ENCODE results near the gene ERN2. TPM values are rescaled to one million over a fixed set of nuclear protein-coding genes. Genes with fewer than 3 reads are reported as not detected.

The ERN2 gene
- total RNA-seq, 1 donor from 2014 or later, result 0.29 TPM

DNA sequence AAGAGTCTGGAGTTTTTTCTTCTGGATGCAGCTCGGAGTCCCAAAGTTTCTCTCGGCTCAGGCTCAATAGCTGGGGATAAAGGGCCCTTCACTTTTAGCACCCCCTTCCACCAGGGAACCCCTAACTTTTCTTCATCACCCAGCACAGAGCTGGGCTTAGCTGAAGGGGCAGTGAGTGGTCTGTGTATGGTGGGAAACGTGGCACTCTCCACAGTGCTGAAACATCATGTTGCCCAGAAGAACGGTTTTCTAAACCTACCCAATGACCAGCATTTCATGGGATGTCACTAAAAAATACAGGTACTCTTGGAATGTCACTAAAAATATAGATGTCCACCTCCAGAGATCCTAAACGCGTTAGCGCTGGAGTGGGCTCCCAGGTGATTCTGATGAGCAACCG, 12.0 kb downstream of the ERN2 start:
- DNase-seq (no peak), ATAC-seq (no peak)
- Histone ChIP-seq H3K4me3 (no peak overlapping the region), H3K4me1 (no peaks in the 10 kb centered on the region), H3K27ac (no peak overlapping the region), H3K27me3 (peaks cover under 1% of the 10 kb centered on the region), H3K36me3 (no peaks in the 10 kb centered on the region), H3K9me3 (no peaks in the 10 kb centered on the region)
- intact Hi-C loops (cut with DNase I), result no loop called here
- TF ChIP-seq, protein P1, sequence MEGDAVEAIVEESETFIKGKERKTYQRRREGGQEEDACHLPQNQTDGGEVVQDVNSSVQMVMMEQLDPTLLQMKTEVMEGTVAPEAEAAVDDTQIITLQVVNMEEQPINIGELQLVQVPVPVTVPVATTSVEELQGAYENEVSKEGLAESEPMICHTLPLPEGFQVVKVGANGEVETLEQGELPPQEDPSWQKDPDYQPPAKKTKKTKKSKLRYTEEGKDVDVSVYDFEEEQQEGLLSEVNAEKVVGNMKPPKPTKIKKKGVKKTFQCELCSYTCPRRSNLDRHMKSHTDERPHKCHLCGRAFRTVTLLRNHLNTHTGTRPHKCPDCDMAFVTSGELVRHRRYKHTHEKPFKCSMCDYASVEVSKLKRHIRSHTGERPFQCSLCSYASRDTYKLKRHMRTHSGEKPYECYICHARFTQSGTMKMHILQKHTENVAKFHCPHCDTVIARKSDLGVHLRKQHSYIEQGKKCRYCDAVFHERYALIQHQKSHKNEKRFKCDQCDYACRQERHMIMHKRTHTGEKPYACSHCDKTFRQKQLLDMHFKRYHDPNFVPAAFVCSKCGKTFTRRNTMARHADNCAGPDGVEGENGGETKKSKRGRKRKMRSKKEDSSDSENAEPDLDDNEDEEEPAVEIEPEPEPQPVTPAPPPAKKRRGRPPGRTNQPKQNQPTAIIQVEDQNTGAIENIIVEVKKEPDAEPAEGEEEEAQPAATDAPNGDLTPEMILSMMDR (IDR thresholded peaks at IDR 0.05), result no peak

DNA sequence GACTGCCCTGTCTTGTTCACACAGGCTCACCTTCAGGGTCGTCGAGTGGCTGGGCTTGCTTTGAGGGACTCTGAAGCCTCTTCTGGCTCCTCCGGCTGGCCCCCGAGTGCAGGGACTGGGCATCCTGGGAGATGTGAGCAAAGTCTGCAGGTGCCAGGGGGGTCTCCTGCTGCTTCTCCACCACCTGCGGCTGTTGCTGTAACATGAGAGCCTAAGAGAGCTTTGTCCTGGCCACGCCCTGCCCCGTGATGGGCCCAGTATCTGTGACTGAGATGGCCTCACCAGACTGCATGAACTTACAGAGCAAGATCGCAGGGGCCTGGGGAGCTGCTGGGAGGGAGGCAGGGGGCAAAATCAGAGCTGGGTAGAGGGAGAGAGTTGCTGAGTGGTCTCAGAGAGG, 12.5 kb downstream of the ERN2 start:
- Histone ChIP-seq H3K9me3 (no peaks in the 10 kb centered on the region), H3K27me3 (peaks cover 6% of the 10 kb centered on the region), H3K36me3 (no peaks in the 10 kb centered on the region), H3K4me3 (no peak overlapping the region), H3K27ac (no peak overlapping the region), H3K4me1 (no peaks in the 10 kb centered on the region)
- TF ChIP-seq, protein P1 (IDR thresholded peaks at IDR 0.05), result no peak
- DNase-seq, result no peak
- intact Hi-C loops (cut with DNase I), result no loop called here
- no peak for ATAC-seq

DNA sequence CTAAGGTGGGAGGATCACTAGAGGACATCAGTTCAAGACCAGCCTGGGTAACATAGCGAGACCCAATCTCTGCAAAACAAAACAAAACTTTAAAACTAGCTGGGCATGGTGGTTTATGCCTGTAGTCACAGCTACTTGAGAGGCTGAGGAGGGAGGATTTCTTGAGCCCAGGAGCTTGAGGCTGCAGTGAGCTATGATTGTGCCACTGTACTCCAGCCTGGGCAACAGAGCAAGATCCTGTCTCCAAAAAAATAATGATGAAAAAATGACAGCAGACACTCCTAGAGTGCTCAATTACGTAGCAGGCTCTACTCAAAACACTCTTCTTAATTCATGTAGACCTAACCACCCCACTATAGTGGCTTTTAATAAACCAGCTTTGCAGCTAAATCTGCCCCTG, 12.9 kb downstream of the ERN2 start:
- intact Hi-C loops (cut with DNase I), result no loop called here
- no peaks in the 10 kb centered on the region for H3K9me3 ChIP-seq
- no peak overlapping the region for H3K4me3 ChIP-seq
- no peaks in the 10 kb centered on the region for H3K36me3 ChIP-seq
- H3K27ac ChIP-seq, result no peak overlapping the region
- TF ChIP-seq, protein P1 (IDR thresholded peaks at IDR 0.05), result no peak
- no peaks in the 10 kb centered on the region for H3K4me1 ChIP-seq
- DNase-seq (no peak), ATAC-seq (no peak)
- peaks cover 6% of the 10 kb centered on the region for H3K27me3 ChIP-seq

DNA sequence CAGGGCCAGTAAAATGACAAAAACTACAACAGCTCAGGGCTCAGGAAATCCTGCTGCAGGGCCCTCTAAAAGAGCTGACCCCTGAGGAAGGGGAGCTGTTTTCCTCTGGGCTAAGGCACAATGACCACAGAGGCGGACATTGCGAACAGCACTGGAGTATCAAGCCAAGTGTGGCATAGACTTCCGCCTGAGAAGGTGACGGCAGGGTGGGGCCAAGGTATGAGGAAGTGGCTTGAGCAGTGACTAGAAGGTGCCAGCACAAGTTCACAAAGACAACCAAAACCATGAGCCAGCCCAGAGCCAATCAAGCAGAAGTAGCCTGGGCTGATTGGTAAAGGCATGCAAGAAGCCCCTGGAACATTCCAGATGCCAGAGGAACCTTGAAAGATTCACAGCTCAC, 13.9 kb downstream of the ERN2 start:
- intact Hi-C loops (cut with DNase I), result no loop called here
- no peak overlapping the region for H3K4me3 ChIP-seq
- no peaks in the 10 kb centered on the region for H3K36me3 ChIP-seq
- H3K27me3 ChIP-seq, result peaks cover 6% of the 10 kb centered on the region
- DNase-seq (no peak), ATAC-seq (peak; percentile 70)
- TF ChIP-seq, protein P1 (IDR thresholded peaks at IDR 0.05), result no peak
- H3K27ac ChIP-seq, result no peak overlapping the region
- H3K4me1 ChIP-seq, result no peaks in the 10 kb centered on the region
- H3K9me3 ChIP-seq, result no peaks in the 10 kb centered on the region

DNA sequence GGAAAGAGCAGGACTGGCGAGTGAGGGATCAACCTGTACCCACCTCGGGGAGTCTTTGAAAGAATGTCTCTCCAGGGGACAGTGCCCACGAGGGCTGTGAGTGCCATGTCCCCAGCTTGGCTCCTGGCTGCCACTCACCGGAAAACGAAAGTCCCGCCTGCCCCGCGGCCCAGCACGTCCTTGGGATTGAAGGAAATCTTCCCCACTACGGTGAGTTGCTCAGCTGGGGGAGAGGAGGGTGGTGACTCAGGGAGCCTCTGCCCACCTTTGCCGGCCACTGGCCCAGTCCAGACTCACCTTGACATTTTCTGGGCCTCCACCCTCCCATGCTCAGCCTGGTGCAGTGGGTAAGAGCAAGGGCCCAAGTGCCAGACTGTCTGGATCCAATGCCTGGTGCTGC, 17.3 kb downstream of the ERN2 start:
- DNase-seq, result no peak
- ATAC-seq, result no peak
- Histone ChIP-seq H3K9me3 (no peaks in the 10 kb centered on the region), H3K27me3 (peaks cover 6% of the 10 kb centered on the region), H3K4me3 (no peak overlapping the region), H3K4me1 (no peaks in the 10 kb centered on the region), H3K27ac (no peak overlapping the region), H3K36me3 (peaks cover 2% of the 10 kb centered on the region)
- intact Hi-C loops (cut with DNase I), result no loop called here
- TF ChIP-seq, protein P1 (IDR thresholded peaks at IDR 0.05), result no peak
